GM23338 (cell line): ENCODE measurements around the gene DDX43. TPM values are rescaled to one million over a fixed set of nuclear protein-coding genes. Genes with fewer than 3 reads are reported as not detected.
A peak's percentile ranks its signal among the peaks of the same experiment; 100 is the strongest.

ENCODE experiments used
- ATAC-seq: fragments of 200-7000 bp; cut with Tn5 transposase; 3 replicates; pipeline ENCODE4 v1.9.1; 2020
- DNase-seq: peaks from one replicate; pipeline ENCODE4 v3.0.0-alpha.2; 2015; ENCODE audit warnings: low spot score
- H2AFZ ChIP-seq: fragments of 200-600 bp; sonication (generic); 2 replicates; pipeline ENCODE4 v1.8.0; 2016; ENCODE audit warnings: antibody characterized with exemption, mild to moderate bottlenecking, moderate library complexity
- H3F3A ChIP-seq: fragments of 200-600 bp; sonication (generic); replicated peaks from 2 replicates; pipeline ENCODE4 v1.8.0; 2017; ENCODE audit warnings: antibody characterized with exemption, mixed run types, low read depth
- H3K27ac ChIP-seq: fragments of 200-600 bp; sonication (generic); 2 replicates; pipeline ENCODE4 v1.6.1; 2016; ENCODE audit warnings: low read depth
- H3K27me3 ChIP-seq: fragments of 200-600 bp; sonication (generic); 2 replicates; pipeline ENCODE4 v1.8.0; 2016; ENCODE audit warnings: mild to moderate bottlenecking, mixed run types, moderate library complexity; ENCODE audit not compliant: insufficient read depth
- H3K36me3 ChIP-seq: fragments of 200-600 bp; sonication (generic); 2 replicates; pipeline ENCODE4 v1.8.0; 2016; ENCODE audit warnings: mild to moderate bottlenecking; ENCODE audit not compliant: insufficient read depth
- H3K4me1 ChIP-seq: fragments of 200-600 bp; sonication (generic); 2 replicates; pipeline ENCODE4 v1.8.0; 2016; ENCODE audit warnings: mild to moderate bottlenecking, moderate library complexity; ENCODE audit not compliant: insufficient read depth
- H3K4me2 ChIP-seq: fragments of 200-600 bp; sonication (generic); 2 replicates; pipeline ENCODE4 v1.7.1; 2017; ENCODE audit warnings: mixed run types
- H3K4me3 ChIP-seq: fragments of 200-600 bp; sonication (generic); 2 replicates; pipeline ENCODE4 v1.6.1; 2016; ENCODE audit warnings: mixed run types
- H3K79me2 ChIP-seq: fragments of 200-600 bp; sonication (generic); replicated peaks from 2 replicates; pipeline ENCODE4 v1.8.0; 2017; ENCODE audit warnings: mild to moderate bottlenecking; ENCODE audit not compliant: insufficient read depth
- H3K9me2 ChIP-seq: fragments of 200-600 bp; sonication (generic); 2 replicates; pipeline ENCODE4 v1.8.0; 2017; ENCODE audit not compliant: insufficient read depth
- H4K20me1 ChIP-seq: fragments of 200-600 bp; sonication (generic); replicated peaks from 2 replicates; pipeline ENCODE4 v1.8.0; 2017; ENCODE audit warnings: mild to moderate bottlenecking; ENCODE audit not compliant: insufficient read depth
- H3K27ac Mint-ChIP-seq: 2 replicates; pipeline ENCODE4 v1.8.0; 2020; ENCODE audit warnings: inconsistent platforms, mild to moderate bottlenecking, moderate library complexity, mixed read lengths
- H3K27me3 Mint-ChIP-seq: 3 replicates; pipeline ENCODE4 v1.8.0; 2022; ENCODE audit warnings: low read depth, mild to moderate bottlenecking, moderate library complexity, mixed read lengths, inconsistent platforms; ENCODE audit not compliant: insufficient read depth, poor library complexity
- H3K36me3 Mint-ChIP-seq: 3 replicates; pipeline ENCODE4 v1.8.0; 2021; ENCODE audit warnings: low read depth, mild to moderate bottlenecking, inconsistent platforms, moderate library complexity, mixed read lengths
- H3K4me1 Mint-ChIP-seq: 3 replicates; pipeline ENCODE4 v1.8.0; 2020; ENCODE audit warnings: mild to moderate bottlenecking, inconsistent platforms, mixed read lengths
- H3K4me3 Mint-ChIP-seq: 3 replicates; pipeline ENCODE4 v1.8.0; 2021; ENCODE audit warnings: moderate library complexity, mild to moderate bottlenecking, inconsistent platforms, mixed read lengths
- H3K9me3 Mint-ChIP-seq: 3 replicates; pipeline ENCODE4 v1.8.0; 2020; ENCODE audit warnings: moderate library complexity, mild to moderate bottlenecking, inconsistent platforms, mixed read lengths
- CTCF ChIP-seq, 2 experiments: fragments of 200-600 bp in 1 of 2; sonication (generic) in 1 of 2; conservative IDR thresholded peaks; 2 replicates each; pipeline versions ENCODE4 v1.5.1 to v1.6.1; 2016 to 2017; ENCODE audit warnings: antibody characterized with exemption in 2 of 2, low read depth in 2 of 2, mild to moderate bottlenecking in 2 of 2, moderate library complexity in 1 of 2
- ETS1 ChIP-seq: IDR thresholded peaks from 2 replicates; pipeline ENCODE4 v1.6.1; 2016; ENCODE audit warnings: antibody characterized with exemption
- EZH2 ChIP-seq: fragments of 200-600 bp; sonication (generic); IDR thresholded peaks from one replicate; pipeline ENCODE4 v1.8.0; 2017; ENCODE audit warnings: antibody characterized with exemption, mild to moderate bottlenecking, low read depth; ENCODE audit not compliant: unreplicated experiment
- EZH2phosphoT487 ChIP-seq: fragments of 200-600 bp; sonication (generic); IDR thresholded peaks from one replicate; pipeline ENCODE4 v1.8.1; 2018; ENCODE audit warnings: antibody characterized with exemption; ENCODE audit not compliant: unreplicated experiment
- JUNB ChIP-seq: IDR thresholded peaks from one replicate; pipeline ENCODE4 v1.6.1; 2016; ENCODE audit warnings: antibody characterized with exemption; ENCODE audit not compliant: unreplicated experiment
- NANOG ChIP-seq: IDR thresholded peaks from 2 replicates; pipeline ENCODE4 v1.6.1; 2016; ENCODE audit warnings: antibody characterized with exemption, borderline replicate concordance
- POLR2AphosphoS5 ChIP-seq: IDR thresholded peaks from 2 replicates; pipeline ENCODE4 v1.6.1; 2016; ENCODE audit warnings: antibody characterized with exemption, low read depth
- REST ChIP-seq: IDR thresholded peaks from one replicate; pipeline ENCODE4 v1.6.1; 2018; ENCODE audit warnings: antibody characterized with exemption; ENCODE audit not compliant: unreplicated experiment
- ZNF114 ChIP-seq: fragments of 250-450 bp; sonication (Bioruptor Pico); IDR thresholded peaks from 2 replicates; pipeline ENCODE4 v1.5.0; 2020; ENCODE audit warnings: mild to moderate bottlenecking, moderate library complexity
- polyA plus RNA-seq: library from polyadenylated mRNA; unstranded; fragments of >200 nt; fragmentation: Nextera tagmentation; extraction: Ambion mirVana; gene quantifications from 2 replicates; pipeline ENCODE4 v1.2.1, GENCODE V29; 2016
- total RNA-seq: library from RNA; depleted of rRNA; stranded (reverse); fragments of >200 nt; shearing (Covaris generic); gene quantifications from 2 replicates; pipeline ENCODE4 v1.2.3, GENCODE V29; 2014
- TF ChIP-seq, protein P1 (sequence below): fragments of 250-450 bp; sonication (Bioruptor Pico); IDR thresholded peaks from 2 replicates; pipeline ENCODE4 v1.5.0; 2020; ENCODE audit warnings: mild to moderate bottlenecking, moderate library complexity

Gene DDX43
- total and polyA plus RNA-seq, 2 experiments from 2014 or later, result 0.49 to 0.60 TPM

GRCh38 chr6:73363537-73363875 lies 31.1 kb upstream of the DDX43 start:
- peaks cover 11% of the 10 kb centered on the region; the same call in 1 of the 2 replicates for H3K4me1 ChIP-seq
- H3K27me3 ChIP-seq, result no peaks in the 10 kb centered on the region
- Mint-ChIP-seq H3K27me3 (peaks cover 2% of the 10 kb centered on the region), H3K4me1 (peaks cover 7% of the 10 kb centered on the region), H3K36me3 (no peaks in the 10 kb centered on the region), H3K27ac (no peak overlapping the region), H3K9me3 (no peaks in the 10 kb centered on the region), H3K4me3 (no peak overlapping the region)
- ATAC-seq (no peak), DNase-seq (no peak)
- no peak overlapping the region for H3K27ac ChIP-seq
- no peak for TF ChIP-seq ETS1
- no peak for TF ChIP-seq EZH2
- TF ChIP-seq NANOG, result no peak
- TF ChIP-seq EZH2phosphoT487, result no peak
- TF ChIP-seq POLR2AphosphoS5, result no peak
- no peak overlapping the region for H3K4me3 ChIP-seq
- no peak overlapping the region for H3K4me2 ChIP-seq
- no peak overlapping the region for H2AFZ ChIP-seq
- no peaks in the 10 kb centered on the region for H4K20me1 ChIP-seq
- no peaks in the 10 kb centered on the region for H3K36me3 ChIP-seq
- no peaks in the 10 kb centered on the region for H3F3A ChIP-seq
- H3K9me2 ChIP-seq, result no peaks in the 10 kb centered on the region
- no peaks in the 10 kb centered on the region for H3K79me2 ChIP-seq

DNA sequence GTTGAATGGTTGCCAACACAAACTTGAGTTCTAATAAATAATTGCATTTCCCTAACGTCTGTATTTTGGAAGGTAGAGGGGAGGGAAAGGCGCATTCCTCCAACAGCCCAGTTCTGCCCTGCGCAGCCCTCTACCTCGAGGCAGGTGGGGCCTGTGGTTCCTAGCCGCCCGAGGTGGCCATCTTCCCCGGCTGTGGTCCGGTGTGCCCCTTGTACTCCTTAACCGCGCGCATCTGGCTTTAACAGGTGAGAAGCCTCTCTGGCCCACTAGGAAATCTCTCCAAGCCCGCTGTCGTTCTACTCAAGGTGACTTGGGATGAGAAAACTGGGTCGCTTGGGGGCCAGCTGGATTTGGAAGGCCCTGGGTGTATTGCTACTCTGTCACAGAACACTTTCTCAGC lies 30.5 kb upstream of the DDX43 start:
- H3K4me3 ChIP-seq, result no peak overlapping the region
- 0 out of 2 replicates have a peak overlapping the region, but pooled peaks have one; percentile 52 for H2AFZ ChIP-seq
- no peaks in the 10 kb centered on the region for H3K9me3 Mint-ChIP-seq
- H3K4me2 ChIP-seq, result no peak overlapping the region
- no peaks in the 10 kb centered on the region for H3K36me3 Mint-ChIP-seq
- no peaks in the 10 kb centered on the region for H3K36me3 ChIP-seq
- no peaks in the 10 kb centered on the region for H3F3A ChIP-seq
- H3K9me2 ChIP-seq, result no peaks in the 10 kb centered on the region
- H3K79me2 ChIP-seq, result no peaks in the 10 kb centered on the region
- peaks cover 2% of the 10 kb centered on the region for H3K27me3 Mint-ChIP-seq
- no peak for ATAC-seq
- H3K27ac ChIP-seq, result no peak overlapping the region
- no peak overlapping the region for H3K4me3 Mint-ChIP-seq
- H3K4me1 ChIP-seq, result peaks cover 11% of the 10 kb centered on the region; the same call in 1 of the 2 replicates
- no peaks in the 10 kb centered on the region for H3K27me3 ChIP-seq
- H3K27ac Mint-ChIP-seq, result no peak overlapping the region
- H4K20me1 ChIP-seq, result no peaks in the 10 kb centered on the region
- H3K4me1 Mint-ChIP-seq, result peaks cover 8% of the 10 kb centered on the region
- no peak for DNase-seq
- no peak for TF ChIP-seq EZH2
- TF ChIP-seq NANOG, result no peak
- TF ChIP-seq ZNF114, result no peak
- TF ChIP-seq REST, result no peak
- TF ChIP-seq, protein P1, sequence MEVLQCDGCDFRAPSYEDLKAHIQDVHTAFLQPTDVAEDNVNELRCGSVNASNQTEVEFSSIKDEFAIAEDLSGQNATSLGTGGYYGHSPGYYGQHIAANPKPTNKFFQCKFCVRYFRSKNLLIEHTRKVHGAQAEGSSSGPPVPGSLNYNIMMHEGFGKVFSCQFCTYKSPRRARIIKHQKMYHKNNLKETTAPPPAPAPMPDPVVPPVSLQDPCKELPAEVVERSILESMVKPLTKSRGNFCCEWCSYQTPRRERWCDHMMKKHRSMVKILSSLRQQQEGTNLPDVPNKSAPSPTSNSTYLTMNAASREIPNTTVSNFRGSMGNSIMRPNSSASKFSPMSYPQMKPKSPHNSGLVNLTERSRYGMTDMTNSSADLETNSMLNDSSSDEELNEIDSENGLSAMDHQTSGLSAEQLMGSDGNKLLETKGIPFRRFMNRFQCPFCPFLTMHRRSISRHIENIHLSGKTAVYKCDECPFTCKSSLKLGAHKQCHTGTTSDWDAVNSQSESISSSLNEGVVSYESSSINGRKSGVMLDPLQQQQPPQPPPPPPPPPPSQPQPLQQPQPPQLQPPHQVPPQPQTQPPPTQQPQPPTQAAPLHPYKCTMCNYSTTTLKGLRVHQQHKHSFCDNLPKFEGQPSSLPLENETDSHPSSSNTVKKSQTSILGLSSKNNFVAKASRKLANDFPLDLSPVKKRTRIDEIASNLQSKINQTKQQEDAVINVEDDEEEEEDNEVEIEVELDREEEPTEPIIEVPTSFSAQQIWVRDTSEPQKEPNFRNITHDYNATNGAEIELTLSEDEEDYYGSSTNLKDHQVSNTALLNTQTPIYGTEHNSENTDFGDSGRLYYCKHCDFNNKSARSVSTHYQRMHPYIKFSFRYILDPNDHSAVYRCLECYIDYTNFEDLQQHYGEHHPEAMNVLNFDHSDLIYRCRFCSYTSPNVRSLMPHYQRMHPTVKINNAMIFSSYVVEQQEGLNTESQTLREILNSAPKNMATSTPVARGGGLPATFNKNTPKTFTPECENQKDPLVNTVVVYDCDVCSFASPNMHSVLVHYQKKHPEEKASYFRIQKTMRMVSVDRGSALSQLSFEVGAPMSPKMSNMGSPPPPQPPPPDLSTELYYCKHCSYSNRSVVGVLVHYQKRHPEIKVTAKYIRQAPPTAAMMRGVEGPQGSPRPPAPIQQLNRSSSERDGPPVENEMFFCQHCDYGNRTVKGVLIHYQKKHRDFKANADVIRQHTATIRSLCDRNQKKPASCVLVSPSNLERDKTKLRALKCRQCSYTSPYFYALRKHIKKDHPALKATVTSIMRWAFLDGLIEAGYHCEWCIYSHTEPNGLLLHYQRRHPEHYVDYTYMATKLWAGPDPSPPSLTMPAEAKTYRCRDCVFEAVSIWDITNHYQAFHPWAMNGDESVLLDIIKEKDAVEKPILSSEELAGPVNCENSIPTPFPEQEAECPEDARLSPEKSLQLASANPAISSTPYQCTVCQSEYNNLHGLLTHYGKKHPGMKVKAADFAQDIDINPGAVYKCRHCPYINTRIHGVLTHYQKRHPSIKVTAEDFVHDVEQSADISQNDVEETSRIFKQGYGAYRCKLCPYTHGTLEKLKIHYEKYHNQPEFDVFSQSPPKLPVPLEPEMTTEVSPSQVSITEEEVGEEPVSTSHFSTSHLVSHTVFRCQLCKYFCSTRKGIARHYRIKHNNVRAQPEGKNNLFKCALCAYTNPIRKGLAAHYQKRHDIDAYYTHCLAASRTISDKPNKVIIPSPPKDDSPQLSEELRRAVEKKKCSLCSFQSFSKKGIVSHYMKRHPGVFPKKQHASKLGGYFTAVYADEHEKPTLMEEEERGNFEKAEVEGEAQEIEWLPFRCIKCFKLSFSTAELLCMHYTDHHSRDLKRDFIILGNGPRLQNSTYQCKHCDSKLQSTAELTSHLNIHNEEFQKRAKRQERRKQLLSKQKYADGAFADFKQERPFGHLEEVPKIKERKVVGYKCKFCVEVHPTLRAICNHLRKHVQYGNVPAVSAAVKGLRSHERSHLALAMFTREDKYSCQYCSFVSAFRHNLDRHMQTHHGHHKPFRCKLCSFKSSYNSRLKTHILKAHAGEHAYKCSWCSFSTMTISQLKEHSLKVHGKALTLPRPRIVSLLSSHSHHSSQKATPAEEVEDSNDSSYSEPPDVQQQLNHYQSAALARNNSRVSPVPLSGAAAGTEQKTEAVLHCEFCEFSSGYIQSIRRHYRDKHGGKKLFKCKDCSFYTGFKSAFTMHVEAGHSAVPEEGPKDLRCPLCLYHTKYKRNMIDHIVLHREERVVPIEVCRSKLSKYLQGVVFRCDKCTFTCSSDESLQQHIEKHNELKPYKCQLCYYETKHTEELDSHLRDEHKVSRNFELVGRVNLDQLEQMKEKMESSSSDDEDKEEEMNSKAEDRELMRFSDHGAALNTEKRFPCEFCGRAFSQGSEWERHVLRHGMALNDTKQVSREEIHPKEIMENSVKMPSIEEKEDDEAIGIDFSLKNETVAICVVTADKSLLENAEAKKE (CRISPR knock-in tag), result no peak
- TF ChIP-seq CTCF (conservative IDR thresholded peaks at IDR 0.05; ENCODE audit: low read depth in 2 of 2), result no peak
- TF ChIP-seq JUNB, result no peak
